ENCODE data around the gene NRCAM.

Gene NRCAM

GRCh38 chr7:108149908-108150307, 306.3 kb downstream of the NRCAM start:
- no peak for DNase-seq (ENCODE audit: low spot score)

GRCh38 chr7:108149119-108149518, 307.1 kb downstream of the NRCAM start:
- no peak for DNase-seq (ENCODE audit: low spot score)

- DNase-seq (ENCODE audit: low spot score): no peak
Measured at GRCh38 chr7:108147031-108147563, 309.1 kb downstream of the NRCAM start.

GRCh38 chr7:108146070-108146842, 310.0 kb downstream of the NRCAM start:
- peak; percentile 31 for DNase-seq (ENCODE audit: low spot score)

- DNase-seq (ENCODE audit: low spot score): no peak
Measured at GRCh38 chr7:108145401-108145800, 310.8 kb downstream of the NRCAM start.

- DNase-seq (ENCODE audit: low spot score): no peak
Measured at GRCh38 chr7:108144931-108145330, 311.3 kb downstream of the NRCAM start.

- DNase-seq (ENCODE audit: low spot score): no peak
Measured at GRCh38 chr7:108143658-108144420, 312.4 kb downstream of the NRCAM start.

- no peak for DNase-seq (ENCODE audit: low spot score)
Measured at GRCh38 chr7:108142675-108143259, 313.5 kb downstream of the NRCAM start.

GRCh38 chr7:108142180-108142579, 314.1 kb downstream of the NRCAM start:
- no peak for DNase-seq (ENCODE audit: low spot score)

GRCh38 chr7:108140671-108141070, 315.6 kb downstream of the NRCAM start:
- no peak for DNase-seq (ENCODE audit: low spot score)

- DNase-seq (ENCODE audit: low spot score): no peak
Measured at GRCh38 chr7:108138911-108139310, 317.3 kb downstream of the NRCAM start.

- DNase-seq (ENCODE audit: low spot score): no peak
Measured at GRCh38 chr7:108137993-108138392, 318.2 kb downstream of the NRCAM start.

- DNase-seq (ENCODE audit: low spot score): no peak
Measured at GRCh38 chr7:108137040-108137439, 319.2 kb downstream of the NRCAM start.

GRCh38 chr7:108136191-108136688, 320.0 kb downstream of the NRCAM start:
- no peak for DNase-seq (ENCODE audit: low spot score)

GRCh38 chr7:108135446-108136190, 320.6 kb downstream of the NRCAM start:
- DNase-seq (ENCODE audit: low spot score): peak; percentile 8

- no peak for DNase-seq (ENCODE audit: low spot score)
Measured at GRCh38 chr7:108134486-108134885, 321.8 kb downstream of the NRCAM start.

GRCh38 chr7:108132551-108133265, 323.5 kb downstream of the NRCAM start:
- no peak for DNase-seq (ENCODE audit: low spot score)

- DNase-seq (ENCODE audit: low spot score): no peak
Measured at GRCh38 chr7:108130261-108130660, 326.0 kb downstream of the NRCAM start, which contains the start of gene LAMB4. Gene LAMB4 (minus strand): TSS chr7:108130361. CDS start chr7:108123164, 7,197 bp downstream.

GRCh38 chr7:108129018-108129965, 326.9 kb downstream of the NRCAM start:
- DNase-seq (ENCODE audit: low spot score): no peak

GRCh38 chr7:108128514-108128913, 327.7 kb downstream of the NRCAM start:
- no peak for DNase-seq (ENCODE audit: low spot score)

Data from CD4-positive, alpha-beta T cell treated with Interleukin-2 at 100 ng/mL for 4 hours (primary cell).